HG03457 (cell line): ENCODE results near the gene AAK1.
"Not testable (repeated sequence)": the region's sequence is repeated elsewhere in the genome, so short reads cannot be mapped to it uniquely, and the experiment has no call there.

Experiments used
- ATAC-seq: cut with Tn5 transposase; IDR thresholded peaks from one replicate; pipeline ENCODE4 v1.9.1; 2021; ENCODE audit warnings: moderate number of reproducible peaks; ENCODE audit not compliant: unreplicated experiment

The AAK1 gene

GRCh38 chr2:69459936-69460335, 183.6 kb downstream of the AAK1 start:
- ATAC-seq = no peak

GRCh38 chr2:69456950-69457445, 186.5 kb downstream of the AAK1 start:
- no peak for ATAC-seq

GRCh38 chr2:69456154-69456553, 187.4 kb downstream of the AAK1 start:
- no peak for ATAC-seq

DNA sequence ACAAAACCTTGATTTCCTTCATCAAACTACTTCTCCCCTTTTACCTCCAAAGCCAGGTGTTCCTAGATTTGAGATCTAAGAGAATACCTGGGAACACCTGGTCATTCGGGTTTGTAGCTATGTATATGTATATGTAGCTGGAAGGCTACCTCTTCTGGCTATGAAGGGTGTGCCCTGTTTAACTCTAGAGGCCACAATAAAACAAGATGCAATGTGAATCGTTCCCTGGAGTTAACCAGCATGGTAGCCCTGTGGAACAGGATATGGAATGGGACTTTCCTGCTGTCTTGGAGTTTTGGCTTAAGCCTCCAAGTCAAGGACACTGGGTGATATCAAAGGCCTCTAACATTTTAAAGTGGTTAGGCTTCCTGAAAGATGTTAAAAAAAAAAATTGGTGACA, 188.6 kb downstream of the AAK1 start:
- no peak for ATAC-seq

- ATAC-seq = peak; percentile 78
Observed at GRCh38 chr2:69453475-69454129, 189.9 kb downstream of the AAK1 start.

GRCh38 chr2:69452687-69453086, 190.9 kb downstream of the AAK1 start:
- ATAC-seq = no peak

DNA sequence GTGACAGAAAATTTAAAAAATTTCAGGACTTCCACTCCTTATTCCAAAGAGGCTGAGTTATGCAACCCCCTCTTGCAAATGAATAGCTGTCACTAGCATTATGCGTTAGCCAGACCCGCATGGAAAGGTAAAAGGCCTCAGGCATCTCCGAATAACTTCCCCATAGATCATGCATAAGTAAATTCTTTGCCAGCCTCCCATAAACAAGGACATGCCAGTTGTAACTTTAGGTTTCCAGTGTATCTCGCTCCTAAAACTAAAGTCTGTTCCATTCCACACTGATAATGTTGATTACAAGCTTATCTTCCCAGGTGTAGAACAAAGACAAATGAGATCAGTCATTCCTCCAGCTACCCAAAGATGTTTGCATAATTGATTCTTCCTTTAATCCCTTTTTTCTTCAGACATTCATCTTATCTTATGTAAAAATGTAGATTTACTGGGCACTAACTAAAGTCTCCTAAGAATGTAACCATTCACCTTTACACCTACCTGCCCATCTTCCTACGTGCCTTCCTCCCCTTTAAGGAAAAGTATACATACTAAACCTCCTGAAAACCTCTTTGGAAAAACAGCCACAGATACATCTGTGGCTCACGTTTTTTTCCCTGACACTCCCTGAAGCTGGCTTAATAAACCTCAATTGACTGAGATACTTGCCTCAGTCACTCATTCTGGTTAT, 192.7 kb downstream of the AAK1 start:
- ATAC-seq = no peak

GRCh38 chr2:69449906-69450305, 193.6 kb downstream of the AAK1 start:
- no peak for ATAC-seq

DNA sequence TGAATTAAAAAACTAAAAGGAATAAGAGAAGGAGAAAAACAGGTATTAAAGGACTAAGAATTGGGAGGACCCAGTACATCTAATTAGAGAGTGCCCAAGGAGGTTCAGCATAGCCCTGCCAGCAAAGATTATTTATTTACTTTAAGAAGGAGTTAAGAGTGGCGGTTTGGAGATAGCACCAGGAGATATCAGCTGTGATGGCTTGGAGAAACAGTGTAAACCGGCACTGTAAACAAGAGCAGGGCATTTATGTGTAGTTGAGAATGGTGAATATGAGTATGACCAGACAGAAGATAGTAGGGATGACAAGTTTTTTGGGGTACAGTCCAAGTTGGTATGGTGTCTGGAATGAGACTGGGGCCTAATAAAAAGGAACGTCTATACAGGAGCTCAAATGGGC, 199.9 kb downstream of the AAK1 start:
- not testable (repeated sequence) for ATAC-seq

- ATAC-seq = not testable (repeated sequence)
Observed at GRCh38 chr2:69439499-69439898, 204.0 kb downstream of the AAK1 start.

DNA sequence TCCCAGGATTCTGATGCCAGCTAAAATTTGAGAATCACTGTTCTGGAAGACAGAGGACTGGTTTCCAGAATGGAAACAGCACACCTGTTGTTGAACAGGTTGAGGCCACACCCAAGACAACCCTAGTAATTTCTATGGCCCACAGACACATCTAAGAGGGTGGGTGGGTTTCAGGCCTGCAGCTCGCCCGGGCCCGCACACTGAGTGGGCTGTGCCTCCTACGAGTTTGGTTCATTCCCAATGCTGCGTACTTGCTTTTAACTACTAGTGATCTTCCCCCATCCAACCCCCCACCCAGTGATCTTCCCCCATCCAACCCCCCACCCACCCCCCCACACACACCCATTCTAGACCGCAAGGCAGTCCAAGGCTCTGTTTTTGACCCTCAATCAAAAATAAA, 205.0 kb downstream of the AAK1 start:
- no peak for ATAC-seq

DNA sequence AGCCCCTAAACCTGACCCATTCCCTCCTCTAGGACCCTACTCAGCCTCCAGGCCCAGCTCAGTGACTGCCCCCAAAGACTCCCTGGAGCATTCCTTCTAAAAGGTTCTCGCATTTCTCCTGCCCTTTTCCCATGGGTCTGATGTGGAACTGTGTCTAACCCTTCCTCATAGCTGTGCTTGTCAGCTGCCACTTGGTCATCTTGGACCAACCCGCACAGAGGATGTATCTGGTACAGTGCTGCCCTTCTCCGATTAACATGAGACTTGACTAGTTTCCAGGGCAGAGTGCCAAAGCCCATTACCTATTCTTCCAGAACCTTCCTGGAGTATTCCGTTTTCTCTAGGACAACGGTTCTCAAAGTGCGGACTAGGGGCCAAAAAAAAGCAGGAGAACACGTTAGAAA, 205.8 kb downstream of the AAK1 start:
- ATAC-seq = no peak

- ATAC-seq = peak; percentile 97
Observed at GRCh38 chr2:69436938-69437750, 206.4 kb downstream of the AAK1 start, which contains the start of gene NFU1. Gene NFU1 (minus strand): TSS chr2:69437435. CDS start chr2:69437422, 13 bp downstream.

DNA sequence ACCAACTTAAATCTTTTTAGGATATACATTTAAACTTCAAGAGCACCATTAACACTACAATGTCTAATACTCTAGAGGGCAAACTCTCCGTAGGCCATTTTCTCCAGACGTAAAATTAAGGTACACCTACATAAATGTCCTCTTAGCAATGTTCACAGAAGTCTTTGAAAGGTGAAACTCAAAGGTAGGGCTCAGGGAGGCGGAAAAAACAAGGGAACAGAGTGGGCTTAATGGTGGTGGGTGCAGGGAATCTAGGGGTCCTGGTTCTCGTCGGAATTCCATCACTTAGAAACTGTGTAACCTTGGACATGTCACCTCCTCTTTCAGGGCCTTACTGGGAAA, 207.0 kb downstream of the AAK1 start:
- ATAC-seq = no peak

- no peak for ATAC-seq
Observed at GRCh38 chr2:69434753-69435152, 208.8 kb downstream of the AAK1 start.

DNA sequence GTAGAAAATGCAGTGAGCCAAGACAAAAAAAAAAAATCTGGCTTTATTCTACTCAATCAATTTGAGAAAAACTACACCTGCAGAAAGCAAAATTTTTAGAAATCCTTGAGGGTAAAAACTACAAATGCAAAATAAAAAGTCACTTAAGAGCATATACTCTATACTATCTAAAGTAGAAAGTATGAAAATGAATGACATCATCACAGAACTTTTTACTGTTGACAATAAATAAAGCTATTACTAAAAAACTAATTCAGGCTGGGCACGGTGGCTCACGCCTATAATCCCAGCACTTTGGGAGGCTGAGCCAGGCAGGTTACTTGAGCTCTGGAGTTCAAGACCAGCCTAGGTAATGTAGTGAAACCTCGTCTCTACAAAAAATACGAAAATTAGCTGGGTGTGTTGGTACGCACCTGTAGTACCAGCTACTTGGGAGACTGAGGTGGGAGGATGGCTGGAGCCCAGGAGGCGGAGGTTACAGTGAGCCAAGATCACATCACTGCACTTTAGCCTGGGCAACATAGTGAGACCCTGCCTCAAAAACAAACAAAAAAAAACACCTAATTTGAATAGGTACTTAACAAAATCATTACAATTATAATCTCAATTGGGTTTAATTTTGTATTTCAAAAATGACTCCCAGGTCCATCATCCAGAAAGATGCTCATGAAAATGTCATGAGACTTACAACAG, 213.9 kb downstream of the AAK1 start:
- ATAC-seq = no peak

- ATAC-seq = no peak
Observed at GRCh38 chr2:69428981-69429380, 214.6 kb downstream of the AAK1 start.

- ATAC-seq = no peak
Observed at GRCh38 chr2:69424419-69424818, 219.1 kb downstream of the AAK1 start.

DNA sequence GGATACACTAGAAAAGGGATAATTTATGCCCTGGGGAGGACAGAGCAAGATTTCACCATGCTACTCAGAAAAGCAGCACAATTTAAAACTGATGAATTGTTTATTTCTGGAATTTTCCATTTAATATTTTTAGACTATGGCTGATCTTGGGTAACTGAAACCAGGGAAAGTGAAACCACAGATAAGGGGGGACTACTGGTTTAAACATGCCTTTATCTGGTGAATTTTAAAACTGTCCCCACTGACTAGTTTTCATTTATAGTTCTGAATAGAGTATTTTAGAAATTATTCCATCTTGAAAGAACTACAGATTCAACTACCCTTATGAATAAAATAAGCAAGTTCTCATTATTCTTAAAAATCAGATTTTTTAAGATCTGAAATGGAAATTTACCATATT, 221.3 kb downstream of the AAK1 start:
- no peak for ATAC-seq

GRCh38 chr2:69419111-69419510, 224.4 kb downstream of the AAK1 start:
- not testable (repeated sequence) for ATAC-seq

GRCh38 chr2:69416147-69416546, 227.4 kb downstream of the AAK1 start:
- ATAC-seq = no peak
